Tibial nerve (tissue), 4 donors: ENCODE measurements around the gene PNPLA1.

Experiments used
- EP300 ChIP-seq, 2 donors: sonication (generic); formaldehyde crosslinking; IDR thresholded peaks; one replicate each; pipeline ENCODE4 v1.6.1; 2017; ENCODE audit warnings: antibody characterized with exemption in 2 of 2, mild to moderate bottlenecking in 1 of 2
- TF ChIP-seq, protein P1 (sequence below), 5 experiments: fragments of 200-600 bp in 3 of 5; fragments of 450-650 bp in 2 of 5; sonication (generic) in 3 of 5; IDR thresholded peaks; one replicate each; pipeline ENCODE4 v1.5.1; 2016 to 2019; ENCODE audit warnings: antibody characterized with exemption in 5 of 5, mild to moderate bottlenecking in 3 of 5, moderate library complexity in 2 of 5

GRCh38 chr6:36292170-36292569 is 22.3 kb downstream of the PNPLA1 start:
- TF ChIP-seq, protein P1, sequence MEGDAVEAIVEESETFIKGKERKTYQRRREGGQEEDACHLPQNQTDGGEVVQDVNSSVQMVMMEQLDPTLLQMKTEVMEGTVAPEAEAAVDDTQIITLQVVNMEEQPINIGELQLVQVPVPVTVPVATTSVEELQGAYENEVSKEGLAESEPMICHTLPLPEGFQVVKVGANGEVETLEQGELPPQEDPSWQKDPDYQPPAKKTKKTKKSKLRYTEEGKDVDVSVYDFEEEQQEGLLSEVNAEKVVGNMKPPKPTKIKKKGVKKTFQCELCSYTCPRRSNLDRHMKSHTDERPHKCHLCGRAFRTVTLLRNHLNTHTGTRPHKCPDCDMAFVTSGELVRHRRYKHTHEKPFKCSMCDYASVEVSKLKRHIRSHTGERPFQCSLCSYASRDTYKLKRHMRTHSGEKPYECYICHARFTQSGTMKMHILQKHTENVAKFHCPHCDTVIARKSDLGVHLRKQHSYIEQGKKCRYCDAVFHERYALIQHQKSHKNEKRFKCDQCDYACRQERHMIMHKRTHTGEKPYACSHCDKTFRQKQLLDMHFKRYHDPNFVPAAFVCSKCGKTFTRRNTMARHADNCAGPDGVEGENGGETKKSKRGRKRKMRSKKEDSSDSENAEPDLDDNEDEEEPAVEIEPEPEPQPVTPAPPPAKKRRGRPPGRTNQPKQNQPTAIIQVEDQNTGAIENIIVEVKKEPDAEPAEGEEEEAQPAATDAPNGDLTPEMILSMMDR (IDR thresholded peaks at IDR 0.05): no peak
- TF ChIP-seq EP300 (IDR thresholded peaks at IDR 0.05): no peak
